LNCAP (cell line): ENCODE measurements around the gene COL9A1.

ENCODE experiments used
- TF ChIP-seq, protein P1 (sequence below): fragments of 450-650 bp; IDR thresholded peaks from 2 replicates; pipeline ENCODE4 v1.5.1; 2017; ENCODE audit warnings: mild to moderate bottlenecking

COL9A1 gene

DNA sequence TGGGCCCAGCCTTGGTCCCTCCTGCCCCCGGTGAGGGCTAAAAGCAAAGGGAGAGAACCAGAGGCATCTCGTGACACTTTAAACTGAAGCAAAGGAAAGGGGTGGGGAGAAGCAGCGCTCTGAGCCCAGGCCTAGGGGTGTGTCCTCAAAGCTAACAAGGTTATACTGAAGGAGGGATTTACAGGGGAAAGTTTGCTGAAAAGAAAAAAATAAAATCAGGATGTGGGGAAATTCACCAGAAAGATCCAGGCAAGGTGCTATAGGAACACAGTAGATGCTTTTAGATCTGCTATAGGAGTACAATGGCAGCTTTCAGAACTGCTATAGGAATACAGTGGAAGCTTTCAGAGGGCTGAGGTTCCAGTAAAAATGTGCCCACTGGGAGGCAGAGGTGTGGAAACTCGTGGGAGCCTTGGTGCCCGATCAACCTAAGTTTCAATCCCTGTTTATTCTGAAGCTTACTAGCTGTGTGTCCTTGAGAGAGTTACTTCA is at the start of gene COL9A1:
TSS of gene COL9A1 (minus strand) at position 51 of the 492 bp plus-strand sequence. CDS start 160 bp downstream, outside the sequence.
- TF ChIP-seq, protein P1, sequence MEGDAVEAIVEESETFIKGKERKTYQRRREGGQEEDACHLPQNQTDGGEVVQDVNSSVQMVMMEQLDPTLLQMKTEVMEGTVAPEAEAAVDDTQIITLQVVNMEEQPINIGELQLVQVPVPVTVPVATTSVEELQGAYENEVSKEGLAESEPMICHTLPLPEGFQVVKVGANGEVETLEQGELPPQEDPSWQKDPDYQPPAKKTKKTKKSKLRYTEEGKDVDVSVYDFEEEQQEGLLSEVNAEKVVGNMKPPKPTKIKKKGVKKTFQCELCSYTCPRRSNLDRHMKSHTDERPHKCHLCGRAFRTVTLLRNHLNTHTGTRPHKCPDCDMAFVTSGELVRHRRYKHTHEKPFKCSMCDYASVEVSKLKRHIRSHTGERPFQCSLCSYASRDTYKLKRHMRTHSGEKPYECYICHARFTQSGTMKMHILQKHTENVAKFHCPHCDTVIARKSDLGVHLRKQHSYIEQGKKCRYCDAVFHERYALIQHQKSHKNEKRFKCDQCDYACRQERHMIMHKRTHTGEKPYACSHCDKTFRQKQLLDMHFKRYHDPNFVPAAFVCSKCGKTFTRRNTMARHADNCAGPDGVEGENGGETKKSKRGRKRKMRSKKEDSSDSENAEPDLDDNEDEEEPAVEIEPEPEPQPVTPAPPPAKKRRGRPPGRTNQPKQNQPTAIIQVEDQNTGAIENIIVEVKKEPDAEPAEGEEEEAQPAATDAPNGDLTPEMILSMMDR, result no peak

DNA sequence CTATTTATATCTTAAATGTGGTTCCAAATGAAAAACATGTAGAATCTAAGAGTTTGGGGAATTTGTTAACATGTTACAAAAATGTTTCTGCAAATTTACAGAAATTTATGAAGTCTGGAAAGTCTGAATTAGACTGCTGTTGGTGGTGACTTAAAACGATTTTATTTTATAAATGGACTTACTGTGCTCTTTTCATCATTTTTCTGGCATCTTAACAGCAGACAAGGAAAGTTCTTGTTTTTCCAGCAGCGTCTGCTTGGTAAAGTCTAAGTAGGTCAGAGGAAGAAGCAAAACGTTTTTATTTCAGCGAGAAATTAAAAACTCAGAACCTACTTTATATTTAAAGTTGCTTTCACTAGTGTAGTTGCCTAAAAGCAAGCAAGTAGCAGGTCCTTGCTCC is 48.6 kb upstream of the COL9A1 start:
- TF ChIP-seq, protein P1, result no peak

DNA sequence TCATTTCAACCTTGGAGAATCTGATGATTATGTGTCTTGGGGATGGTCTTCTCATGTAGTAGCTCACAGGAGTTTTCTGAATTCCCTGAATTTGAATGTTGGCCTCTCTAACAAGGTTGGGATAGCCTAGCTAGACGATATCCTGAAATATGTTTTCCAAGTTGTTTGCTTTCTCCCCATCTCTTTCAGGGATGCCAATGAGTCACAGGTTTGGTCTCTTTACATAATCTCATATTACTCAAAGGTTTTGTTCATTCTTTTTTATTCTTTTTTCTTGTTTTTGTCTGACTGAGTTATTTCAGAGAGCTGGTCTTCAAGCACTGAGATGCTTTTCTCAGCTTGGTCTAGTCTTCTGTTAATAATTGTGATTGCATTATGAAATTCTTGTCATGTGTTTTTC is 42.7 kb upstream of the COL9A1 start:
- TF ChIP-seq, protein P1, result no peak

DNA sequence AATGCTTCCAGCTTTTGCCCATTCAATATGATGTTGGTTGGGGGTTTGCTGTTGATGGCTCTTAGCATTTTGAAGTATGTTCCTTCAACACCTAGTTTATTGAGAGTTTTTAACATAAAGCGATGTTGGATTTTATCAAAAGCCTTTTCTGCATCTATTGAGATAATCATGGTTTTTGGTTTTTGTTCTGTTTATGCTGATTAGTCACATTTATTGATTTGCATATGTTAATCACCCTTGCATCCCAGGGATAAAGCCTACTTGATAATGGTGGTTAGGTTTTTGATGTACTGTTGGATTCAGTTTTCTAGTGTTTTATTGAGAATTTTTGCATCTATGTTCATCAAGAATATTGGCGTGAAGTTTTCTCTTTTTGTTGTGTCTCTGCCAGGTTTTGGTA is 40.4 kb upstream of the COL9A1 start:
- TF ChIP-seq, protein P1, result no peak

DNA sequence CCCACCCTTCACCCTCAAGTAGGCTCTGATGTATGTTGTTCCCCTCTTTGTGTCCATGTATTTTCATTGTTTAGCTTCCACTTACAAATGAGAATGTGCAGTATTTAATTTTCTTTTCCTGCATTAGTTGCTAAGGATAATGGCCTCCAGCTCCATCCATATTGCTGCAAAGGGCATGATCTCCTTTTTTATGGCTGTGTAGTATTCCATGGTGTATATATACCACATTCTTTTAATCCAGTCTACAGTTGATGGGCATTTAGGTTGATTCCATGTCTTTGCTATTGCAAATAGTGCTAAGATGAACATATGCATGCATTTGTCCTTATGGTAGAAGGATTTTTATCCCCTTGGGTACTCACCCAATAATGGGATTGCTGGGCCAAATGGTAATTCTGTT is 35.9 kb upstream of the COL9A1 start:
- TF ChIP-seq, protein P1, result no peak

DNA sequence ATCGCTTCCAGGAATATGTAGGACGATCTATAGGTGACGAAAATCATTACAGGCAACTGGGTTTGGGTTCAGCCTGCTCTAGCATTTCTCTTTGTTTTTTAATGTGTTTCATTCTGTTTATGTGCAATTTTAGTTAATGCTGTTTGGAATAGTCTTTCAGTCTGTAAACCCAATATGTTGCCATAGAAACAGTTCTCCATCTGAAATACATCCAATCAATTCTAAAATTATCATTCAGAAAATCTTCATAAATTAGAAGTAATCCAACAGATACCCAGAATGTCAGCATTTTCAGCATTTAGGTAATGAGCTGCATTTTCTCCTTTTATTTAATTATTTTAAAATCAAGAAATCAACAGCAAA is 34.8 kb upstream of the COL9A1 start:
- TF ChIP-seq, protein P1, result no peak

DNA sequence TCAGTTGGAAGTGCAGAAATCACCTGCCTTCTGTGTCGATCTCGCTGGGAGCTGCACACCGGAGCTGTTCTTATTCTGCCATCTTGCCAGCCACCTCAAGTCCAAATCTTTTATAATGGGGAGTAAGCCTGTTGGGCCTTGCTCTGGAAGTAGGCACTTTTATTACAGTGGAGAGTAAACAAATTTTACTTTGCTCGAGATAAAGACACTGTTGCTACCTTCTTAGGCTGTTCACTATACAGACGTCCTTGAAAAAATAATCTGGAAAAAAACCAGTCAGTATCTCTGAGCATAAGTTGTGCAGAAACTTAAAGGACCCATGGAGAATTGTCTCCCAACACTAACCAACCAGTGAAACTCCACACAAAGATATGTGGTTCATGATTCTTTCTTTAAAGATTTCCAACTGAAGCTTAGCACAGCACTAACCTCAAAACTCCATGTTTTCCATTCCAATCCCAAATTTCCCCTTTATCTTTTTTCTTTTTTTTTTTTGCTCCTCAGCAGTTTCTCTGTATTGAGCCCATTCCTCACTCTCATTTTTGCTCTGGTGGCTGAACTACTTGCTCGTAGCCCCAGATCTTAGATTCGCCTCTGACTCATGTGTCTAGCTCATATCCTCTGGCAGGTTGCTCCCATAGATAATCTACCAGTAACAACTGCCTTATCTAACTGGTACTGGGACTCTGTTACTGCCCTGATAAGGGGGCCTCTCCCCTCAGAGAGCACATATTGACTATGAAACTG is 34.3 kb upstream of the COL9A1 start:
- TF ChIP-seq, protein P1, result no peak

DNA sequence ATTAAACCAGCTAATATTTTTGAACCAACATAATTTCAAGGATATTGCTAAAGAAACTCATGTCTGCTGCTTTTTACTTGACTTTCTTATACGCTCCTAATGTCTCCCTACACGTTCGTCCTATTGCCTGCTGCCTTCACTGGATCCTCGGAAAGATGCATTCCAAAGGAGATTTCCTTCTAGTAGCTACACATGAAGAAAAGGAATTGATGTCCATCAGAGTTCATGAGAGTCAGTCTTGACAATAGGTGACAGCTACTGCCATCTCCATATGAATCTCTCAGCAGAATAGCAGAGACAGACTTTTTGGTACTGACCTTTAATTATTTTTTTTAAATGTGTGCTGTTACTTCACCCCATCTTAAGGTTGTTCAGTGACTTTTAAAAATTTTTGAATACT is 24.2 kb upstream of the COL9A1 start:
- TF ChIP-seq, protein P1, result no peak
